ENCODE measurements around the gene CAP2.

Gene CAP2

GRCh38 chr6:17606606-17607005 is 213.2 kb downstream of the CAP2 start:
- in situ Hi-C loops (cut with MboI; ENCODE audit: low sequenced_read_pairs): no loop called here

Data from HL-60/S4 treated with retinoic acid at 250 ng/mL for 4 days and 3 days (cell line).